OCI-LY1 (cell line): ENCODE results near the gene APC2.
"Not testable (repeated sequence)": the region's sequence is repeated elsewhere in the genome, so short reads cannot be mapped to it uniquely, and the experiment has no call there.

ENCODE experiments used
- H2AFZ ChIP-seq: fragments of 200-600 bp; sonication (generic), shearing (Covaris generic); 2 replicates; pipeline ENCODE4 v1.6.0; 2014; ENCODE audit warnings: antibody characterized with exemption, mild to moderate bottlenecking, low read length
- H3F3A ChIP-seq: fragments of 200-600 bp; sonication (generic), shearing (Covaris generic); 2 replicates; pipeline ENCODE4 v1.6.0; 2014; ENCODE audit warnings: mild to moderate bottlenecking, antibody characterized with exemption, low read length, moderate library complexity; ENCODE audit not compliant: insufficient read depth
- H3K27ac ChIP-seq: fragments of 200-600 bp; sonication (generic); 2 replicates; pipeline ENCODE4 v1.5.1; 2014; ENCODE audit warnings: low read length, mixed run types, mild to moderate bottlenecking, low read depth; ENCODE audit not compliant: poor library complexity, severe bottlenecking
- H3K27me3 ChIP-seq: fragments of 200-600 bp; sonication (generic); 2 replicates; pipeline ENCODE4 v1.6.0; 2014; ENCODE audit warnings: antibody characterized with exemption, mild to moderate bottlenecking, low read length, moderate library complexity; ENCODE audit not compliant: insufficient read depth
- H3K36me3 ChIP-seq: fragments of 200-600 bp; sonication (generic); 2 replicates; pipeline ENCODE4 v1.6.1; 2014; ENCODE audit warnings: mild to moderate bottlenecking, antibody characterized with exemption, low read length, moderate library complexity, mixed read lengths; ENCODE audit not compliant: insufficient read depth
- H3K4me1 ChIP-seq: fragments of 200-600 bp; sonication (generic); 2 replicates; pipeline ENCODE4 v1.5.1; 2014; ENCODE audit warnings: mild to moderate bottlenecking, low read length, moderate library complexity; ENCODE audit not compliant: insufficient read depth, severe bottlenecking
- H3K4me2 ChIP-seq: fragments of 200-600 bp; sonication (generic), shearing (Covaris generic); 2 replicates; pipeline ENCODE4 v1.6.1; 2014; ENCODE audit warnings: low read length
- H3K4me3 ChIP-seq: fragments of 200-600 bp; sonication (generic); 2 replicates; pipeline ENCODE4 v1.5.1; 2014; ENCODE audit warnings: low read length, low read depth, mild to moderate bottlenecking, mixed read lengths; ENCODE audit not compliant: poor library complexity, severe bottlenecking
- H3K79me2 ChIP-seq: fragments of 200-600 bp; shearing (Covaris generic); 2 replicates; pipeline ENCODE4 v1.6.1; 2016; ENCODE audit warnings: mixed run types, low read length, mixed read lengths; ENCODE audit not compliant: insufficient read depth
- H3K9ac ChIP-seq: fragments of 200-600 bp; sonication (generic), shearing (Covaris generic); 2 replicates; pipeline ENCODE4 v1.6.1; 2014; ENCODE audit warnings: mild to moderate bottlenecking, low read length, mixed read lengths
- H3K9me2 ChIP-seq: fragments of 200-600 bp; sonication (generic), shearing (Covaris generic); 2 replicates; pipeline ENCODE4 v1.6.1; 2014; ENCODE audit warnings: low read depth, mild to moderate bottlenecking, low read length, mixed read lengths
- H3K9me3 ChIP-seq: fragments of 200-600 bp; shearing (Covaris generic); 2 replicates; pipeline ENCODE4 v1.6.1; 2014; ENCODE audit warnings: low read length, mixed read lengths
- H4K20me1 ChIP-seq: fragments of 200-600 bp; sonication (generic), shearing (Covaris generic); 2 replicates; pipeline ENCODE4 v1.6.0; 2016; ENCODE audit warnings: mild to moderate bottlenecking, low read length; ENCODE audit not compliant: insufficient read depth
- CTCF ChIP-seq: fragments of 200-600 bp; sonication (generic), shearing (Covaris generic); IDR thresholded peaks from 2 replicates; pipeline ENCODE4 v1.5.1; 2017; ENCODE audit warnings: mild to moderate bottlenecking, antibody characterized with exemption, low read length, moderate library complexity, mixed read lengths
- EZH2 ChIP-seq: fragments of 200-600 bp; sonication (generic), shearing (Covaris generic); IDR thresholded peaks from 2 replicates; pipeline ENCODE4 v1.8.0; 2017; ENCODE audit warnings: borderline replicate concordance, mixed run types, mild to moderate bottlenecking, antibody characterized with exemption, low read length, moderate library complexity, mixed read lengths

Gene APC2

GRCh38 chr19:1438933-1439354, 11.0 kb upstream of the APC2 start:
- peak overlapping the region; percentile 90 for H3K9ac ChIP-seq
- no peak for TF ChIP-seq CTCF
- no peak for TF ChIP-seq EZH2
- peak overlapping the region; percentile 66 for H3K27ac ChIP-seq
- H3K4me3 ChIP-seq, result peak overlapping the region; percentile 73
- H3K9me2 ChIP-seq, result no peaks in the 10 kb centered on the region
- peaks cover 6% of the 10 kb centered on the region; the same call in 1 of the 2 replicates for H3F3A ChIP-seq
- no peaks in the 10 kb centered on the region for H3K9me3 ChIP-seq
- no peaks in the 10 kb centered on the region for H3K27me3 ChIP-seq
- H3K4me1 ChIP-seq, result peaks cover 42% of the 10 kb centered on the region
- H3K79me2 ChIP-seq, result peaks cover 14% of the 10 kb centered on the region
- H2AFZ ChIP-seq, result no peak overlapping the region
- H3K4me2 ChIP-seq, result peak overlapping the region; percentile 74
- H3K36me3 ChIP-seq, result peaks cover 59% of the 10 kb centered on the region
- no peaks in the 10 kb centered on the region for H4K20me1 ChIP-seq

- H3K36me3 ChIP-seq, result peaks cover 51% of the 10 kb centered on the region
- H3K9me3 ChIP-seq, H2AFZ ChIP-seq, H4K20me1 ChIP-seq, H3K9me2 ChIP-seq, H3K27me3 ChIP-seq: not testable (repeated sequence)
- peak overlapping the region; percentile 74 for H3K4me2 ChIP-seq
- H3K4me1 ChIP-seq, result peaks cover 50% of the 10 kb centered on the region
- H3F3A ChIP-seq, result peaks cover 11% of the 10 kb centered on the region; the same call in 1 of the 2 replicates
- H3K9ac ChIP-seq, result peak overlapping the region; percentile 90
- peak overlapping the region; percentile 73 for H3K4me3 ChIP-seq
- peaks cover 14% of the 10 kb centered on the region for H3K79me2 ChIP-seq
- peak overlapping the region; percentile 66 for H3K27ac ChIP-seq
These were observed 10.2 kb upstream of the APC2 start for GRCh38 chr19:1439525-1440417.

GRCh38 chr19:1440418-1440801, 9.5 kb upstream of the APC2 start:
- Histone ChIP-seq H3K27me3 (no peaks in the 10 kb centered on the region), H3F3A (peaks cover 11% of the 10 kb centered on the region; the same call in 1 of the 2 replicates), H3K36me3 (peaks cover 45% of the 10 kb centered on the region), H3K4me3 (peak overlapping the region; percentile 73), H3K9ac (peak overlapping the region; percentile 54; the same call in 1 of the 2 replicates), H2AFZ (no peak overlapping the region), H3K9me3 (no peaks in the 10 kb centered on the region), H3K9me2 (no peaks in the 10 kb centered on the region), H3K27ac (peak overlapping the region; percentile 14), H3K79me2 (peaks cover 14% of the 10 kb centered on the region), H4K20me1 (no peaks in the 10 kb centered on the region), H3K4me1 (peaks cover 52% of the 10 kb centered on the region), H3K4me2 (peak overlapping the region; percentile 74)
- TF ChIP-seq EZH2, result no peak
- TF ChIP-seq CTCF, result no peak
